ENCODE measurements around the gene PIAS1.

DNA sequence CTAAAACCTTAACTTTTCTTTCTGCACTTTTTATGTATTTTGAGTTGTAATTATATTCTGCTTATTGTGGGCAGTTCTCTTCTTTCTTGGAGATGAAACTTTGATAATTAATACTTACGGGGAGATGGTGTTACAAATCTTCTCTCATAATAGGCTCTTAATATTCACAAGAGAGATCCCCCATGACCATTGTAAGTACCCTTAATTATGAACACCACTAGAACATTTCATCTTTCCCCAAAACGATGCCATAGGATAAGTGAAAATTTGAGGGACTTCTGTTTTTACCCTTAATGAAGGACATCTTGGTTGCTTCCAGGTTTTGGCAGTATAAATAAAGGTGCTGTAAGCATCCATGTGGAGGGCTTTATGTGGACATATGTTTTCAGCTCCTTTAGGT lies 60.7 kb downstream of the PIAS1 start:
- TF ChIP-seq, protein P1, sequence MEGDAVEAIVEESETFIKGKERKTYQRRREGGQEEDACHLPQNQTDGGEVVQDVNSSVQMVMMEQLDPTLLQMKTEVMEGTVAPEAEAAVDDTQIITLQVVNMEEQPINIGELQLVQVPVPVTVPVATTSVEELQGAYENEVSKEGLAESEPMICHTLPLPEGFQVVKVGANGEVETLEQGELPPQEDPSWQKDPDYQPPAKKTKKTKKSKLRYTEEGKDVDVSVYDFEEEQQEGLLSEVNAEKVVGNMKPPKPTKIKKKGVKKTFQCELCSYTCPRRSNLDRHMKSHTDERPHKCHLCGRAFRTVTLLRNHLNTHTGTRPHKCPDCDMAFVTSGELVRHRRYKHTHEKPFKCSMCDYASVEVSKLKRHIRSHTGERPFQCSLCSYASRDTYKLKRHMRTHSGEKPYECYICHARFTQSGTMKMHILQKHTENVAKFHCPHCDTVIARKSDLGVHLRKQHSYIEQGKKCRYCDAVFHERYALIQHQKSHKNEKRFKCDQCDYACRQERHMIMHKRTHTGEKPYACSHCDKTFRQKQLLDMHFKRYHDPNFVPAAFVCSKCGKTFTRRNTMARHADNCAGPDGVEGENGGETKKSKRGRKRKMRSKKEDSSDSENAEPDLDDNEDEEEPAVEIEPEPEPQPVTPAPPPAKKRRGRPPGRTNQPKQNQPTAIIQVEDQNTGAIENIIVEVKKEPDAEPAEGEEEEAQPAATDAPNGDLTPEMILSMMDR (IDR thresholded peaks at IDR 0.05; ENCODE audit: insufficient read depth, low read length, poor library complexity, severe bottlenecking), result no peak
- no peak for TF ChIP-seq EZH2phosphoT487 (conservative IDR thresholded peaks at IDR 0.05; ENCODE audit: low read length)

Measured in SU-DHL-6 (cell line).